ENCODE measurements around the gene RABEP2.

RABEP2 gene

DNA sequence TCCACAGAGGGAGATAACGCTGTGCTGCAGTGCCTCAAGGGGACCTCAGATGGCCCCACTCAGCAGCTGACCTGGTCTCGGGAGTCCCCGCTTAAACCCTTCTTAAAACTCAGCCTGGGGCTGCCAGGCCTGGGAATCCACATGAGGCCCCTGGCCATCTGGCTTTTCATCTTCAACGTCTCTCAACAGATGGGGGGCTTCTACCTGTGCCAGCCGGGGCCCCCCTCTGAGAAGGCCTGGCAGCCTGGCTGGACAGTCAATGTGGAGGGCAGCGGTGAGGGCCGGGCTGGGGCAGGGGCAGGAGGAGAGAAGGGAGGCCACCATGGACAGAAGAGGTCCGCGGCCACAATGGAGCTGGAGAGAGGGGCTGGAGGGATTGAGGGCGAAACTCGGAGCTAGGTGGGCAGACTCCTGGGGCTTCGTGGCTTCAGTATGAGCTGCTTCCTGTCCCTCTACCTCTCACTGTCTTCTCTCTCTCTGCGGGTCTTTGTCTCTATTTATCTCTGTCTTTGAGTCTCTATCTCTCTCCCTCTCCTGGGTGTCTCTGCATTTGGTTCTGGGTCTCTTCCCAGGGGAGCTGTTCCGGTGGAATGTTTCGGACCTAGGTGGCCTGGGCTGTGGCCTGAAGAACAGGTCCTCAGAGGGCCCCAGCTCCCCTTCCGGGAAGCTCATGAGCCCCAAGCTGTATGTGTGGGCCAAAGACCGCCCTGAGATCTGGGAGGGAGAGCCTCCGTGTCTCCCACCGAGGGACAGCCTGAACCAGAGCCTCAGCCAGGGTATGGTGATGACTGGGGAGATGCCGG lies 7.5 kb upstream of the RABEP2 start:
- TF ChIP-seq EZH2 (IDR thresholded peaks at IDR 0.05; ENCODE audit: borderline replicate concordance, low read length), result no peak
- TF ChIP-seq, protein P1, sequence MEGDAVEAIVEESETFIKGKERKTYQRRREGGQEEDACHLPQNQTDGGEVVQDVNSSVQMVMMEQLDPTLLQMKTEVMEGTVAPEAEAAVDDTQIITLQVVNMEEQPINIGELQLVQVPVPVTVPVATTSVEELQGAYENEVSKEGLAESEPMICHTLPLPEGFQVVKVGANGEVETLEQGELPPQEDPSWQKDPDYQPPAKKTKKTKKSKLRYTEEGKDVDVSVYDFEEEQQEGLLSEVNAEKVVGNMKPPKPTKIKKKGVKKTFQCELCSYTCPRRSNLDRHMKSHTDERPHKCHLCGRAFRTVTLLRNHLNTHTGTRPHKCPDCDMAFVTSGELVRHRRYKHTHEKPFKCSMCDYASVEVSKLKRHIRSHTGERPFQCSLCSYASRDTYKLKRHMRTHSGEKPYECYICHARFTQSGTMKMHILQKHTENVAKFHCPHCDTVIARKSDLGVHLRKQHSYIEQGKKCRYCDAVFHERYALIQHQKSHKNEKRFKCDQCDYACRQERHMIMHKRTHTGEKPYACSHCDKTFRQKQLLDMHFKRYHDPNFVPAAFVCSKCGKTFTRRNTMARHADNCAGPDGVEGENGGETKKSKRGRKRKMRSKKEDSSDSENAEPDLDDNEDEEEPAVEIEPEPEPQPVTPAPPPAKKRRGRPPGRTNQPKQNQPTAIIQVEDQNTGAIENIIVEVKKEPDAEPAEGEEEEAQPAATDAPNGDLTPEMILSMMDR (IDR thresholded peaks at IDR 0.05; ENCODE audit: low read length), result no peak
- Histone ChIP-seq H3K4me1 (ENCODE audit: insufficient read depth, low read length, severe bottlenecking) (peaks cover 34% of the 10 kb centered on the region), H3K9me3 (ENCODE audit: low read length) (no peaks in the 10 kb centered on the region), H3K36me3 (ENCODE audit: insufficient read depth, low read length) (peaks cover 25% of the 10 kb centered on the region), H3K9ac (ENCODE audit: low read length) (peak overlapping the region; percentile 93), H3K27me3 (ENCODE audit: insufficient read depth, low read length) (no peaks in the 10 kb centered on the region), H3F3A (ENCODE audit: insufficient read depth, low read length) (peaks cover 5% of the 10 kb centered on the region; the same call in 1 of the 2 replicates), H3K79me2 (ENCODE audit: insufficient read depth, low read length) (peaks cover 5% of the 10 kb centered on the region; the same call in 1 of the 2 replicates), H2AFZ (ENCODE audit: low read length) (0 out of 2 replicates have a peak overlapping the region, but pooled peaks have one; percentile 15), H3K9me2 (ENCODE audit: low read depth, low read length) (no peaks in the 10 kb centered on the region), H3K4me2 (ENCODE audit: low read length) (peak overlapping the region; percentile 84), H3K27ac (ENCODE audit: low read depth, low read length, poor library complexity, severe bottlenecking) (peak overlapping the region; percentile 97), H4K20me1 (ENCODE audit: insufficient read depth, low read length) (no peaks in the 10 kb centered on the region), H3K4me3 (ENCODE audit: low read depth, low read length, poor library complexity, severe bottlenecking) (peak overlapping the region; percentile 80)

DNA sequence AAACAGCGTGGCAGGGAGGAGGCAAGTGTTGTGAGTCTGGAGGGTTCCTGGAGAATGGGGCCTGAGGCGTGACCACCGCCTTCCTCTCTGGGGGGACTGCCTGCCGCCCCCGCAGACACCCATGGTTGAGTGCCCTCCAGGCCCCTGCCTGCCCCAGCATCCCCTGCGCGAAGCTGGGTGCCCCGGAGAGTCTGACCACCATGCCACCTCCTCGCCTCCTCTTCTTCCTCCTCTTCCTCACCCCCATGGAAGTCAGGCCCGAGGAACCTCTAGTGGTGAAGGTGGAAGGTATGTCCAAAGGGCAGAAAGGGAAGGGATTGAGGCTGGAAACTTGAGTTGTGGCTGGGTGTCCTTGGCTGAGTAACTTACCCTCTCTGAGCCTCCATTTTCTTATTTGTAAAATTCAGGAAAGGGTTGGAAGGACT lies 6.8 kb upstream of the RABEP2 start, which contains the start of gene CD19:
Gene CD19 (plus strand): TSS at position 171 of the 425 bp plus-strand sequence. CDS start 30 bp downstream, at position 201.
- peak within 1 kb of the TSS; percentile 80 for H3K4me3 ChIP-seq (ENCODE audit: low read depth, low read length, poor library complexity, severe bottlenecking)
- H3K79me2 ChIP-seq (ENCODE audit: insufficient read depth, low read length), result peaks cover 5% of the 10 kb centered on the region; the same call in 1 of the 2 replicates
- H3K9me3 ChIP-seq (ENCODE audit: low read length), result no peaks in the 10 kb centered on the region
- peaks cover 20% of the 10 kb centered on the region for H3K36me3 ChIP-seq (ENCODE audit: insufficient read depth, low read length)
- peak within 1 kb of the TSS; percentile 93 for H3K9ac ChIP-seq (ENCODE audit: low read length)
- H3K9me2 ChIP-seq (ENCODE audit: low read depth, low read length), result no peaks in the 10 kb centered on the region
- peaks cover 34% of the 10 kb centered on the region for H3K4me1 ChIP-seq (ENCODE audit: insufficient read depth, low read length, severe bottlenecking)
- no peak for TF ChIP-seq EZH2 (IDR thresholded peaks at IDR 0.05; ENCODE audit: borderline replicate concordance, low read length)
- TF ChIP-seq, protein P1 (IDR thresholded peaks at IDR 0.05; ENCODE audit: low read length), result no peak
- no peaks in the 10 kb centered on the region for H4K20me1 ChIP-seq (ENCODE audit: insufficient read depth, low read length)
- H3K27me3 ChIP-seq (ENCODE audit: insufficient read depth, low read length), result no peaks in the 10 kb centered on the region
- H3K27ac ChIP-seq (ENCODE audit: low read depth, low read length, poor library complexity, severe bottlenecking), result peak within 1 kb of the TSS; percentile 97
- H3K4me2 ChIP-seq (ENCODE audit: low read length), result peak within 1 kb of the TSS; percentile 84
- peaks cover 5% of the 10 kb centered on the region; the same call in 1 of the 2 replicates for H3F3A ChIP-seq (ENCODE audit: insufficient read depth, low read length)
- H2AFZ ChIP-seq (ENCODE audit: low read length), result 0 out of 2 replicates have a peak within 1 kb of the TSS, but pooled peaks have one; percentile 15

DNA sequence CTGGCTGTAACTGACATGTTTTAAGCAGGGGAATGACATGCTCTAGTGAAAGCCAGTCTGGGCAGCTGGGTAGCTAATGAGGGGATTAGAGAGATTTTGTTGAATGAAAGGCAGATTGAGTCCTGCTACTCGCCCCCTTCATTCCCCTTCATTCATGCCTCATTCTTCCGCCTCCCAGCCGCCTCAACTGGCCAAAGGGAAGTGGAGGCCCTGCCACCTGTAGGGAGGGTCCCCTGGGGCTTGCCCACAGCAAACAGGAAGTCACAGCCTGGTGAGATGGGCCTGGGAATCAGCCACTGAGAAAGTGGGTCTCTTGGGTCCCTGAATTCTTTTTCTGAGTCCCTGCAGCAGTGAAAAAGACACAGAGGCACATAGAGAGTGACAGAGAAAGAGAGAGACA lies 5.6 kb upstream of the RABEP2 start:
- peak overlapping the region; percentile 45; the same call in 1 of the 2 replicates for H3K9ac ChIP-seq (ENCODE audit: low read length)

More for the DNA sequence above, 5.6 kb upstream of the RABEP2 start:
- peaks cover 10% of the 10 kb centered on the region; the same call in 1 of the 2 replicates for H3K36me3 ChIP-seq (ENCODE audit: insufficient read depth, low read length)
- peak overlapping the region; percentile 84 for H3K4me2 ChIP-seq (ENCODE audit: low read length)
- no peaks in the 10 kb centered on the region for H3K27me3 ChIP-seq (ENCODE audit: insufficient read depth, low read length)
- H3K9me2 ChIP-seq (ENCODE audit: low read depth, low read length), result no peaks in the 10 kb centered on the region
- peaks cover 38% of the 10 kb centered on the region for H3K4me1 ChIP-seq (ENCODE audit: insufficient read depth, low read length, severe bottlenecking)
- peaks cover 5% of the 10 kb centered on the region; the same call in 1 of the 2 replicates for H3K79me2 ChIP-seq (ENCODE audit: insufficient read depth, low read length)
- no peaks in the 10 kb centered on the region for H3K9me3 ChIP-seq (ENCODE audit: low read length)
- TF ChIP-seq, protein P1 (IDR thresholded peaks at IDR 0.05; ENCODE audit: low read length), result no peak
- TF ChIP-seq EZH2 (IDR thresholded peaks at IDR 0.05; ENCODE audit: borderline replicate concordance, low read length), result no peak
- H4K20me1 ChIP-seq (ENCODE audit: insufficient read depth, low read length), result no peaks in the 10 kb centered on the region
- H3K4me3 ChIP-seq (ENCODE audit: low read depth, low read length, poor library complexity, severe bottlenecking), result no peak overlapping the region
- no peak overlapping the region for H2AFZ ChIP-seq (ENCODE audit: low read length)
- peak overlapping the region; percentile 97 for H3K27ac ChIP-seq (ENCODE audit: low read depth, low read length, poor library complexity, severe bottlenecking)
- peaks cover 5% of the 10 kb centered on the region; the same call in 1 of the 2 replicates for H3F3A ChIP-seq (ENCODE audit: insufficient read depth, low read length)

All from OCI-LY1 (cell line).